ENCODE measurements around the gene TUBGCP2. TPM values are rescaled to one million over a fixed set of nuclear protein-coding genes. Genes with fewer than 3 reads are reported as not detected.
A peak's percentile ranks its signal among the peaks of the same experiment; 100 is the strongest.

The TUBGCP2 gene
- total and polyA plus RNA-seq, 2 of the 13 experiments (the other 11 are each of a cell fraction or from before 2014, with no cell fraction given): 21.3 to 34.5 TPM

- FAIRE-seq (no peak), DNase-seq (ENCODE audit: low spot score) (no peak), ATAC-seq (peak; percentile 15)
- no peak overlapping the region for H3K27ac ChIP-seq (ENCODE audit: extremely low read length, insufficient read depth, low read length)
- POLR2A ChIA-PET: no interaction called here
- 20% methylated on average over 1 of the region's 12 CpGs for whole genome bisulfite sequencing (ENCODE audit: low lambda C conversion rate)
- H3K4me3 ChIP-seq (replicated peaks in 1 of 3; ENCODE audit: insufficient read depth in 1 of 3, low read depth in 2 of 3, low read length in 3 of 3): no peak overlapping the region
- no peak overlapping the region for H3K9ac ChIP-seq (ENCODE audit: insufficient read depth, low read depth, low read length)
- no peaks in the 10 kb centered on the region for H3K36me3 ChIP-seq (replicated peaks in 1 of 2; ENCODE audit: control insufficient read depth in 1 of 2, insufficient read depth in 2 of 2, low read length in 2 of 2)
- in situ Hi-C loops (cut with HindIII; ENCODE audit: extremely low pct_ligation_motif_present, low pct_unique_long_range_greater_than_20kb): no loop called here
- intact Hi-C loops (cut with micrococcal nuclease; ENCODE audit: unreplicated experiment): no loop called here
- H3K79me2 ChIP-seq (ENCODE audit: insufficient read depth, low read length): no peaks in the 10 kb centered on the region
- no peaks in the 10 kb centered on the region for H4K20me1 ChIP-seq (ENCODE audit: insufficient read depth, low read length)
- BruUV-seq (replicated peaks): no TSS peak
- H3K27me3 ChIP-seq (ENCODE audit: control insufficient read depth in 1 of 2, insufficient read depth in 2 of 2, low read length in 2 of 2): peaks cover 22 to 65% of the 10 kb centered on the region in 2 experiments
- H3K4me1 ChIP-seq (ENCODE audit: insufficient read depth, low read length): peaks cover 33% of the 10 kb centered on the region
- CTCF ChIA-PET (ENCODE audit: low intra/inter-chr PET ratio, low total read pairs): no interaction called here
- H3K4me2 ChIP-seq (ENCODE audit: low read depth, low read length): no peak overlapping the region; the same call in 1 of the 2 replicates
- H3K9me3 ChIP-seq (ENCODE audit: low read length): no peaks in the 10 kb centered on the region
- no peak overlapping the region for H2AFZ ChIP-seq (ENCODE audit: low read length)
- TF ChIP-seq MAFF (IDR thresholded peaks at IDR 0.05; ENCODE audit: low read depth, low read length) (no peak), MYPOP (CRISPR knock-in tag; IDR thresholded peaks at IDR 0.05) (no peak), SNRNP70 (IDR thresholded peaks at IDR 0.05; ENCODE audit: low read depth, low read length) (no peak), ZNF318 (CRISPR knock-in tag; IDR thresholded peaks at IDR 0.05) (no peak), ZNF275 (CRISPR knock-in tag; IDR thresholded peaks at IDR 0.05; ENCODE audit: borderline replicate concordance) (no peak), ZBTB37 (CRISPR knock-in tag; IDR thresholded peaks at IDR 0.05) (no peak), FLYWCH1 (CRISPR knock-in tag; IDR thresholded peaks at IDR 0.05) (no peak), PRDM10 (CRISPR knock-in tag; IDR thresholded peaks at IDR 0.05; ENCODE audit: low read depth) (no peak)
Measured at GRCh38 chr10:133248334-133248715, 60.3 kb downstream of the TUBGCP2 start.
